Measurements from ENCODE around the gene KRT80. TPM values are rescaled to one million over a fixed set of nuclear protein-coding genes. Genes with fewer than 3 reads are reported as not detected.

The KRT80 gene
- total RNA-seq, 1 donor from 2014 or later: 10.7 TPM

GRCh38 chr12:52202361-52203078 is 10.7 kb upstream of the KRT80 start:
- no peak for TF ChIP-seq CTCF (IDR thresholded peaks at IDR 0.05)
- Mint-ChIP-seq H3K4me1 (ENCODE audit: low read depth) (peaks cover 68% of the 10 kb centered on the region), H3K27me3 (ENCODE audit: low read depth) (no peaks in the 10 kb centered on the region), H3K4me3 (ENCODE audit: unreplicated experiment) (no peak overlapping the region), H3K27ac (ENCODE audit: unreplicated experiment) (peak overlapping the region; percentile 80), H3K9me3 (ENCODE audit: low read depth) (no peaks in the 10 kb centered on the region), H3K36me3 (ENCODE audit: low read depth) (no peaks in the 10 kb centered on the region)
- DNase-seq (ENCODE audit: low spot score): peak; percentile 82

- H3K4me1 Mint-ChIP-seq (ENCODE audit: low read depth): peaks cover 61% of the 10 kb centered on the region
- H3K27me3 Mint-ChIP-seq (ENCODE audit: low read depth): no peaks in the 10 kb centered on the region
- peak overlapping the region; percentile 36 for H3K27ac Mint-ChIP-seq (ENCODE audit: unreplicated experiment)
Observed at GRCh38 chr12:52201451-52201839, 9.6 kb upstream of the KRT80 start.

GRCh38 chr12:52200781-52201450 is 9.1 kb upstream of the KRT80 start:
- no peaks in the 10 kb centered on the region for H3K27me3 Mint-ChIP-seq (ENCODE audit: low read depth)

More at GRCh38 chr12:52201451-52201839, 9.6 kb upstream of the KRT80 start:
- Mint-ChIP-seq H3K4me3 (ENCODE audit: unreplicated experiment) (no peak overlapping the region), H3K9me3 (ENCODE audit: low read depth) (no peaks in the 10 kb centered on the region), H3K36me3 (ENCODE audit: low read depth) (no peaks in the 10 kb centered on the region)
- no peak for TF ChIP-seq CTCF (IDR thresholded peaks at IDR 0.05)
- DNase-seq (ENCODE audit: low spot score): peak; percentile 22

GRCh38 chr12:52200086-52200780 is 8.4 kb upstream of the KRT80 start:
- H3K4me3 Mint-ChIP-seq (ENCODE audit: unreplicated experiment): no peak overlapping the region
- TF ChIP-seq CTCF (IDR thresholded peaks at IDR 0.05): no peak
- H3K27ac Mint-ChIP-seq (ENCODE audit: unreplicated experiment): no peak overlapping the region
- no peaks in the 10 kb centered on the region for H3K9me3 Mint-ChIP-seq (ENCODE audit: low read depth)
- DNase-seq (ENCODE audit: low spot score): peak; percentile 76
- no peaks in the 10 kb centered on the region for H3K27me3 Mint-ChIP-seq (ENCODE audit: low read depth)
- H3K36me3 Mint-ChIP-seq (ENCODE audit: low read depth): no peaks in the 10 kb centered on the region
- peaks cover 55% of the 10 kb centered on the region for H3K4me1 Mint-ChIP-seq (ENCODE audit: low read depth)

More at GRCh38 chr12:52200781-52201450, 9.1 kb upstream of the KRT80 start:
- Mint-ChIP-seq H3K9me3 (ENCODE audit: low read depth) (no peaks in the 10 kb centered on the region), H3K36me3 (ENCODE audit: low read depth) (no peaks in the 10 kb centered on the region), H3K4me1 (ENCODE audit: low read depth) (peaks cover 56% of the 10 kb centered on the region), H3K4me3 (ENCODE audit: unreplicated experiment) (no peak overlapping the region), H3K27ac (ENCODE audit: unreplicated experiment) (no peak overlapping the region)
- no peak for TF ChIP-seq CTCF (IDR thresholded peaks at IDR 0.05)
- DNase-seq (ENCODE audit: low spot score): peak; percentile 79

- Mint-ChIP-seq H3K9me3 (ENCODE audit: low read depth) (no peaks in the 10 kb centered on the region), H3K27me3 (ENCODE audit: low read depth) (no peaks in the 10 kb centered on the region), H3K36me3 (ENCODE audit: low read depth) (no peaks in the 10 kb centered on the region), H3K27ac (ENCODE audit: unreplicated experiment) (no peak overlapping the region), H3K4me3 (ENCODE audit: unreplicated experiment) (no peak overlapping the region), H3K4me1 (ENCODE audit: low read depth) (peaks cover 57% of the 10 kb centered on the region)
- peak; percentile 60 for DNase-seq (ENCODE audit: low spot score)
- no peak for TF ChIP-seq CTCF (IDR thresholded peaks at IDR 0.05)
Observed at GRCh38 chr12:52199294-52199919, 7.6 kb upstream of the KRT80 start.
